K562 (cell line): ENCODE measurements around the gene TIMM10. TPM values are rescaled to one million over a fixed set of nuclear protein-coding genes. Genes with fewer than 3 reads are reported as not detected.

Experiments used
- ATAC-seq: fragments of 200-7000 bp; cut with Tn5 transposase; 3 replicates; pipeline ENCODE4 v1.9.1; 2020; ENCODE audit warnings: moderate library complexity
- BruUV-seq: library from RNA; stranded (reverse); fragments of 400-500 nt; replicated peaks from 2 replicates; lab custom pipeline; 2021; lab: Mats Ljungman, UMichigan
- CTCF ChIA-PET: fragments of 300-600 bp; formaldehyde crosslinking; extraction: SDS; loops from one replicate; lab custom pipeline; 2021; ENCODE audit warnings: low intra/inter-chr PET ratio; lab: Yijun Ruan, JAX
- POLR2A ChIA-PET: fragments of 300-600, 350-650 bp; sonication (Branson Sonifier 250); formaldehyde crosslinking; extraction: SDS; loops from one replicate; lab custom pipeline; 2021; ENCODE audit warnings: antibody characterized with exemption, inconsistent platforms; lab: Yijun Ruan, JAX
- DNase-seq, 4 experiments: peaks; one replicate each; pipeline versions ENCODE4 v3.0.0 to v3.0.0-alpha.2; 2011 to 2018; ENCODE audit warnings: low spot score in 3 of 4, mixed read lengths in 3 of 4; ENCODE audit errors: extremely low read depth in 1 of 4
- FAIRE-seq: peaks from 2 replicates; lab custom pipeline; 2011; peaks lifted over from hg19 to GRCh38; lab: Jason Lieb, UNC
- H2AFZ ChIP-seq: 2 replicates; pipeline ENCODE4 v1.6.0; 2011; ENCODE audit warnings: low read depth, low read length, control low read depth, inconsistent platforms
- H3K27ac ChIP-seq: fragments of 200-600 bp; 3 replicates; pipeline ENCODE4 v1.8.0; 2011; ENCODE audit warnings: low read depth, mild to moderate bottlenecking, control low read depth, inconsistent platforms, low read length, moderate library complexity, mixed read lengths; ENCODE audit errors: extremely low read depth
- H3K27me3 ChIP-seq, 2 experiments: fragments of 300-600 bp in 1 of 2; 2 replicates in 1 of 2; 3 replicates in 1 of 2; pipeline versions ENCODE4 v1.6.0 to v1.8.0; 2011; ENCODE audit warnings: inconsistent platforms in 2 of 2, low read length in 2 of 2, mild to moderate bottlenecking in 1 of 2, mixed read lengths in 1 of 2, moderate library complexity in 1 of 2; ENCODE audit not compliant: control insufficient read depth in 2 of 2, insufficient read depth in 2 of 2
- H3K36me3 ChIP-seq: fragments of 300-600 bp; 3 replicates; pipeline ENCODE4 v1.8.0; 2011; ENCODE audit warnings: mild to moderate bottlenecking, low read length, inconsistent platforms; ENCODE audit not compliant: control insufficient read depth, insufficient read depth
- H3K4me1 ChIP-seq, 2 experiments: fragments of 200-600 bp in 1 of 2; replicated peaks in 1 of 2; 2 replicates in 1 of 2; 3 replicates in 1 of 2; pipeline versions ENCODE4 v1.5.1 to v1.8.0; 2011; ENCODE audit warnings: inconsistent platforms in 2 of 2, low read length in 2 of 2, mild to moderate bottlenecking in 1 of 2, mixed read lengths in 1 of 2, moderate library complexity in 1 of 2; ENCODE audit not compliant: control insufficient read depth in 2 of 2, insufficient read depth in 2 of 2
- H3K4me2 ChIP-seq: 2 replicates; pipeline ENCODE4 v1.6.1; 2011; ENCODE audit warnings: low read length, control low read depth, inconsistent platforms, mixed read lengths; ENCODE audit not compliant: insufficient read depth
- H3K4me3 ChIP-seq: fragments of 200-600 bp; sonication (generic), shearing (Covaris generic); 2 replicates; pipeline ENCODE4 v1.5.1; 2016; ENCODE audit warnings: control low read depth, inconsistent platforms
- H3K79me2 ChIP-seq: fragments of 200-600 bp; 3 replicates; pipeline ENCODE4 v1.8.0; 2011; ENCODE audit warnings: low read length, inconsistent platforms; ENCODE audit not compliant: control insufficient read depth, insufficient read depth
- H3K9ac ChIP-seq, 2 experiments: 2 replicates each; pipeline versions ENCODE4 v1.6.0 to v1.6.1; 2011; ENCODE audit warnings: low read depth in 2 of 2, low read length in 2 of 2, control low read depth in 1 of 2, inconsistent platforms in 1 of 2, mild to moderate bottlenecking in 1 of 2, mixed read lengths in 1 of 2; ENCODE audit not compliant: insufficient read depth in 1 of 2
- H3K9me1 ChIP-seq: one replicate; pipeline ENCODE4 v1.6.0; 2011; ENCODE audit warnings: inconsistent platforms, mild to moderate bottlenecking, low read length, moderate library complexity; ENCODE audit not compliant: control insufficient read depth, insufficient read depth
- H3K9me3 ChIP-seq: replicated peaks from 2 replicates; pipeline ENCODE4 v1.5.1; 2011; ENCODE audit warnings: low read depth, low read length, inconsistent platforms; ENCODE audit not compliant: control insufficient read depth, insufficient read depth
- H4K20me1 ChIP-seq: replicated peaks from 2 replicates; pipeline ENCODE4 v1.6.1; 2011; ENCODE audit warnings: low read length, inconsistent platforms, mixed read lengths; ENCODE audit not compliant: control insufficient read depth, insufficient read depth
- DACH1 ChIP-seq: fragments of 450-650 bp; IDR thresholded peaks from 2 replicates; pipeline ENCODE4 v1.6.1; 2018; ENCODE audit not compliant: partially characterized antibody
- POLR2A ChIP-seq: fragments of 450-650 bp; conservative IDR thresholded peaks from 2 replicates; pipeline ENCODE4 v1.6.1; 2016
- WGBS: fragments of 100-300 bp; shearing (Covaris generic); methylation state at CpG from one replicate; pipeline ENCODE4 v1.1.6; 2016; ENCODE audit warnings: low coverage, mixed read lengths; ENCODE audit not compliant: insufficient coverage; ENCODE audit errors: missing lambda C conversion rate; 5-methylcytosine and 5-hydroxymethylcytosine counted together
- in situ Hi-C: fragments of 300-500 bp; cut with MboI; formaldehyde crosslinking; loops from 4 replicates; pipeline ENCODE4 v1.15.0; 2018; ENCODE audit warnings: inconsistent platforms, mixed read lengths
- intact Hi-C: fragments of 100-400 bp; cut with micrococcal nuclease; formaldehyde crosslinking; loops from 2 replicates; pipeline ENCODE4 v1.14.2; 2022
- polyA plus RNA-seq, 8 experiments: library from polyadenylated mRNA; depleted of rRNA in 4 of 8; stranded (reverse) in 5 of 8; unstranded in 3 of 8; fragments of >200 nt; fragmentation: Nextera tagmentation in 2 of 8; fragmentation: Illumina TruSeq in 1 of 8; extraction: Ambion mirVana in 2 of 8; extraction: Trizol in 1 of 8; gene quantifications; 2 replicates each; pipeline versions ENCODE4 v1.2.1 to v1.2.3, GENCODE V29; 2011 to 2014; ENCODE audit warnings: inconsistent platforms in 1 of 8, missing spikeins in 1 of 8
- total RNA-seq, 7 experiments: library from RNA; depleted of rRNA in 6 of 7; stranded (reverse); fragments of >200 nt in 6 of 7; fragmentation: Illumina TruSeq in 2 of 7; extraction: Trizol in 2 of 7; gene quantifications; 2 replicates each; pipeline versions ENCODE4 v1.2.1 to v1.2.3, GENCODE V29; 2011 to 2021; ENCODE audit warnings: low replicate concordance in 1 of 7
- TF ChIP-seq, protein P1 (sequence below): sonication (generic); formaldehyde crosslinking; IDR thresholded peaks from 2 replicates; pipeline ENCODE4 v1.8.0; 2022; ENCODE audit warnings: missing genetic modification reagents, mild to moderate bottlenecking, borderline replicate concordance

Gene TIMM10
- total and polyA plus RNA-seq, 9 of the 15 experiments (the other 6 are each of a cell fraction or from before 2014, with no cell fraction given) = 109 to 553 (median 172) TPM

DNA sequence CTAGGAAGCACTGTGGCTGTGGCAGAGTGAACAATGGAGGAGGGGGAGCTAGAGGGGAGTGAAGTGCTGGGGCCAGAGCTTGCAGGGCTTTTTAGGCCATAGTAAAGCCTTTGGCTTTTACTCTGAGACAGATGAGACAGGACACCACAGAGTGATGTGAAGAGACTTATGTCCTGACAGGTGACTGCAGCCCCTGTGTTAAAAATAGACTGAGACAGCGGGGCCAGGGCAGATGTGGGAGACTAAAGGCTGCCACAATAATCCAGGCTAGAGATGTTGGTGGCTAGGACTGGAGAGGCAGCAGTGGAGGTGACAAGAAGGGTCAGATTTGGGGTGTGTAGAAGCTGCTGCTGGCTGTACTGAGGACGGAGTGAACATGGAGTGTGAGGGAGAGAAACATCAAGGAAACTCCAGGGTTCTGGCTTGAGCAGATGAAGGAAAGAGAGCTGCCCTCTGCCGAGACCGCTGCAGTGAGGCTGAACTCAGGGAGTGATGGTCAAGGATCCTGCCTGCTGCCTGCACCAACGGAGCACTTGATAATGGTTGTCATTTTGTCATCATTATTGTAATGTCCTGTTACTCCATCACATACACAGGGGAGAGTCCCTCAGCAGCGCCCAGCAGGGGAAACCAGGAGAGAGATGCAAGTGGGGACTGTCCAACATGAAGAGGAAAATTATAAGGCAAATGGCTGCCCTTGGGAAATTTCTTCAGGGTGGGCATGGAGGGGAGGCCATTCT is 42.5 kb downstream of the TIMM10 start:
- intact Hi-C loops = no loop called here
- Histone ChIP-seq H3K4me2 (no peak overlapping the region), H3K79me2 (no peaks in the 10 kb centered on the region), H3K27me3 (no peaks in the 10 kb centered on the region), H3K9me3 (no peaks in the 10 kb centered on the region), H4K20me1 (no peaks in the 10 kb centered on the region), H3K9ac (no peak overlapping the region), H2AFZ (no peak overlapping the region), H3K4me3 (no peak overlapping the region), H3K36me3 (peaks cover 81% of the 10 kb centered on the region), H3K4me1 (peaks cover 0 to 1% of the 10 kb centered on the region in 2 experiments; a peak in 1 of 5 replicates), H3K27ac (no peak overlapping the region), H3K9me1 (no peaks in the 10 kb centered on the region)
- no TSS peak for BruUV-seq
- ATAC-seq = no peak
- 78% methylated on average over 6 of the region's 6 CpGs for WGBS
- ChIA-PET CTCF (no interaction called here), POLR2A (interaction anchor here (0.7 to 1.2 kb wide), 2 partner anchors 7 to 39 kb away, joined by 3 to 4 read pairs; no protein-coding TSS in a partner anchor)
- no peak for DNase-seq
- TF ChIP-seq, protein P1, sequence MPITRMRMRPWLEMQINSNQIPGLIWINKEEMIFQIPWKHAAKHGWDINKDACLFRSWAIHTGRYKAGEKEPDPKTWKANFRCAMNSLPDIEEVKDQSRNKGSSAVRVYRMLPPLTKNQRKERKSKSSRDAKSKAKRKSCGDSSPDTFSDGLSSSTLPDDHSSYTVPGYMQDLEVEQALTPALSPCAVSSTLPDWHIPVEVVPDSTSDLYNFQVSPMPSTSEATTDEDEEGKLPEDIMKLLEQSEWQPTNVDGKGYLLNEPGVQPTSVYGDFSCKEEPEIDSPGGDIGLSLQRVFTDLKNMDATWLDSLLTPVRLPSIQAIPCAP (CRISPR knock-in tag) = no peak
- TF ChIP-seq DACH1 = no peak
- no peak for TF ChIP-seq POLR2A
- no peak for FAIRE-seq
- in situ Hi-C loops = no loop called here
